K562 (cell line): Measurements from ENCODE around the gene TCOF1. TPM values are rescaled to one million over a fixed set of nuclear protein-coding genes. Genes with fewer than 3 reads are reported as not detected.

Experiments
- ATAC-seq: fragments of 200-7000 bp; cut with Tn5 transposase; 3 replicates; pipeline ENCODE4 v1.9.1; 2020; ENCODE audit warnings: moderate library complexity
- BruUV-seq: library from RNA; stranded (reverse); fragments of 400-500 nt; replicated peaks from 2 replicates; lab custom pipeline; 2021; lab: Mats Ljungman, UMichigan
- CTCF ChIA-PET: fragments of 300-600 bp; formaldehyde crosslinking; extraction: SDS; loops from one replicate; lab custom pipeline; 2021; ENCODE audit warnings: low intra/inter-chr PET ratio; lab: Yijun Ruan, JAX
- POLR2A ChIA-PET: fragments of 300-600, 350-650 bp; sonication (Branson Sonifier 250); formaldehyde crosslinking; extraction: SDS; loops from one replicate; lab custom pipeline; 2021; ENCODE audit warnings: antibody characterized with exemption, inconsistent platforms; lab: Yijun Ruan, JAX
- DNase-seq, 4 experiments: peaks; one replicate each; pipeline versions ENCODE4 v3.0.0 to v3.0.0-alpha.2; 2011 to 2018; ENCODE audit warnings: low spot score in 3 of 4, mixed read lengths in 3 of 4; ENCODE audit errors: extremely low read depth in 1 of 4
- FAIRE-seq: peaks from 2 replicates; lab custom pipeline; 2011; peaks lifted over from hg19 to GRCh38; lab: Jason Lieb, UNC
- H2AFZ ChIP-seq: 2 replicates; pipeline ENCODE4 v1.6.0; 2011; ENCODE audit warnings: low read depth, low read length, control low read depth, inconsistent platforms
- H3K27ac ChIP-seq: fragments of 200-600 bp; 3 replicates; pipeline ENCODE4 v1.8.0; 2011; ENCODE audit warnings: low read depth, mild to moderate bottlenecking, control low read depth, inconsistent platforms, low read length, moderate library complexity, mixed read lengths; ENCODE audit errors: extremely low read depth
- H3K27me3 ChIP-seq, 2 experiments: fragments of 300-600 bp in 1 of 2; 2 replicates in 1 of 2; 3 replicates in 1 of 2; pipeline versions ENCODE4 v1.6.0 to v1.8.0; 2011; ENCODE audit warnings: inconsistent platforms in 2 of 2, low read length in 2 of 2, mild to moderate bottlenecking in 1 of 2, mixed read lengths in 1 of 2, moderate library complexity in 1 of 2; ENCODE audit not compliant: control insufficient read depth in 2 of 2, insufficient read depth in 2 of 2
- H3K36me3 ChIP-seq: fragments of 300-600 bp; 3 replicates; pipeline ENCODE4 v1.8.0; 2011; ENCODE audit warnings: mild to moderate bottlenecking, low read length, inconsistent platforms; ENCODE audit not compliant: control insufficient read depth, insufficient read depth
- H3K4me1 ChIP-seq, 2 experiments: fragments of 200-600 bp in 1 of 2; replicated peaks in 1 of 2; 2 replicates in 1 of 2; 3 replicates in 1 of 2; pipeline versions ENCODE4 v1.5.1 to v1.8.0; 2011; ENCODE audit warnings: inconsistent platforms in 2 of 2, low read length in 2 of 2, mild to moderate bottlenecking in 1 of 2, mixed read lengths in 1 of 2, moderate library complexity in 1 of 2; ENCODE audit not compliant: control insufficient read depth in 2 of 2, insufficient read depth in 2 of 2
- H3K4me2 ChIP-seq: 2 replicates; pipeline ENCODE4 v1.6.1; 2011; ENCODE audit warnings: low read length, control low read depth, inconsistent platforms, mixed read lengths; ENCODE audit not compliant: insufficient read depth
- H3K4me3 ChIP-seq: fragments of 200-600 bp; sonication (generic), shearing (Covaris generic); 2 replicates; pipeline ENCODE4 v1.5.1; 2016; ENCODE audit warnings: control low read depth, inconsistent platforms
- H3K79me2 ChIP-seq: fragments of 200-600 bp; 3 replicates; pipeline ENCODE4 v1.8.0; 2011; ENCODE audit warnings: low read length, inconsistent platforms; ENCODE audit not compliant: control insufficient read depth, insufficient read depth
- H3K9ac ChIP-seq, 2 experiments: 2 replicates each; pipeline versions ENCODE4 v1.6.0 to v1.6.1; 2011; ENCODE audit warnings: low read depth in 2 of 2, low read length in 2 of 2, control low read depth in 1 of 2, inconsistent platforms in 1 of 2, mild to moderate bottlenecking in 1 of 2, mixed read lengths in 1 of 2; ENCODE audit not compliant: insufficient read depth in 1 of 2
- H3K9me1 ChIP-seq: one replicate; pipeline ENCODE4 v1.6.0; 2011; ENCODE audit warnings: inconsistent platforms, mild to moderate bottlenecking, low read length, moderate library complexity; ENCODE audit not compliant: control insufficient read depth, insufficient read depth
- H3K9me3 ChIP-seq: replicated peaks from 2 replicates; pipeline ENCODE4 v1.5.1; 2011; ENCODE audit warnings: low read depth, low read length, inconsistent platforms; ENCODE audit not compliant: control insufficient read depth, insufficient read depth
- H4K20me1 ChIP-seq: replicated peaks from 2 replicates; pipeline ENCODE4 v1.6.1; 2011; ENCODE audit warnings: low read length, inconsistent platforms, mixed read lengths; ENCODE audit not compliant: control insufficient read depth, insufficient read depth
- FOXJ2 ChIP-seq: fragments of 200-800 bp; sonication (Bioruptor generic); IDR thresholded peaks from 2 replicates; pipeline ENCODE4 v1.6.1; 2016; ENCODE audit warnings: missing genetic modification characterization, missing compliant biosample characterization
- HIVEP1 ChIP-seq: fragments of 250-450 bp; sonication (Bioruptor Pico); IDR thresholded peaks from 2 replicates; pipeline ENCODE4 v1.4.0; 2020; ENCODE audit warnings: mild to moderate bottlenecking
- MECOM ChIP-seq: fragments of 250-450 bp; sonication (Bioruptor Pico); IDR thresholded peaks from 2 replicates; pipeline ENCODE4 v1.8.0; 2022; ENCODE audit warnings: inconsistent platforms
- PHF21A ChIP-seq: fragments of 450-650 bp; IDR thresholded peaks from 2 replicates; pipeline ENCODE4 v1.6.1; 2017; ENCODE audit warnings: low read depth, borderline replicate concordance
- RCOR1 ChIP-seq, 2 experiments: IDR thresholded peaks; 2 replicates each; pipeline ENCODE4 v1.6.1; 2012; ENCODE audit warnings: low read depth in 2 of 2, low read length in 2 of 2, borderline replicate concordance in 1 of 2, improper control_type of control experiment in 1 of 2
- SRF ChIP-seq, 2 experiments: fragments of 250-450, 450-650 bp in 1 of 2; sonication (Bioruptor Pico) in 1 of 2; sonication (generic) in 1 of 2; formaldehyde crosslinking; IDR thresholded peaks; 2 replicates each; pipeline versions ENCODE4 v1.5.0 to v1.5.1; 2020 to 2022; ENCODE audit warnings: mild to moderate bottlenecking in 1 of 2, missing genetic modification reagents in 1 of 2
- ZNF263 ChIP-seq: sonication (generic); formaldehyde crosslinking; IDR thresholded peaks from 2 replicates; pipeline ENCODE4 v1.8.0; 2022; ENCODE audit warnings: mild to moderate bottlenecking, missing genetic modification reagents, borderline replicate concordance
- ZNF277 ChIP-seq: fragments of 250-450 bp; sonication (Bioruptor Pico); IDR thresholded peaks from 2 replicates; pipeline ENCODE4 v1.8.0; 2022; ENCODE audit warnings: inconsistent platforms, mild to moderate bottlenecking, moderate library complexity, borderline replicate concordance
- WGBS: fragments of 100-300 bp; shearing (Covaris generic); methylation state at CpG from one replicate; pipeline ENCODE4 v1.1.6; 2016; ENCODE audit warnings: low coverage, mixed read lengths; ENCODE audit not compliant: insufficient coverage; ENCODE audit errors: missing lambda C conversion rate; 5-methylcytosine and 5-hydroxymethylcytosine counted together
- in situ Hi-C: fragments of 300-500 bp; cut with MboI; formaldehyde crosslinking; loops from 4 replicates; pipeline ENCODE4 v1.15.0; 2018; ENCODE audit warnings: inconsistent platforms, mixed read lengths
- intact Hi-C: fragments of 100-400 bp; cut with micrococcal nuclease; formaldehyde crosslinking; loops from 2 replicates; pipeline ENCODE4 v1.14.2; 2022
- polyA plus RNA-seq, 8 experiments: library from polyadenylated mRNA; depleted of rRNA in 4 of 8; stranded (reverse) in 5 of 8; unstranded in 3 of 8; fragments of >200 nt; fragmentation: Nextera tagmentation in 2 of 8; fragmentation: Illumina TruSeq in 1 of 8; extraction: Ambion mirVana in 2 of 8; extraction: Trizol in 1 of 8; gene quantifications; 2 replicates each; pipeline versions ENCODE4 v1.2.1 to v1.2.3, GENCODE V29; 2011 to 2014; ENCODE audit warnings: inconsistent platforms in 1 of 8, missing spikeins in 1 of 8
- total RNA-seq, 7 experiments: library from RNA; depleted of rRNA in 6 of 7; stranded (reverse); fragments of >200 nt in 6 of 7; fragmentation: Illumina TruSeq in 2 of 7; extraction: Trizol in 2 of 7; gene quantifications; 2 replicates each; pipeline versions ENCODE4 v1.2.1 to v1.2.3, GENCODE V29; 2011 to 2021; ENCODE audit warnings: low replicate concordance in 1 of 7

TCOF1 gene
- total and polyA plus RNA-seq, 9 of the 15 experiments (the other 6 are each of a cell fraction or from before 2014, with no cell fraction given), result 9.8 to 134 (median 61.7) TPM

GRCh38 chr5:150329881-150330876, 27.3 kb upstream of the TCOF1 start:
- Histone ChIP-seq H3K9me3 (no peaks in the 10 kb centered on the region), H3K36me3 (no peaks in the 10 kb centered on the region), H3K4me3 (no peak overlapping the region), H4K20me1 (no peaks in the 10 kb centered on the region; the same call in 1 of the 2 replicates), H2AFZ (peak overlapping the region; percentile 53), H3K79me2 (no peaks in the 10 kb centered on the region), H3K27me3 (peaks cover 2 to 28% of the 10 kb centered on the region in 2 experiments; a peak in 3 of 5 replicates), H3K4me2 (no peak overlapping the region), H3K9me1 (no peaks in the 10 kb centered on the region), H3K27ac (no peak overlapping the region), H3K4me1 (peaks cover 0 to 9% of the 10 kb centered on the region in 2 experiments; a peak in 3 of 5 replicates), H3K9ac (no peak overlapping the region)
- ChIA-PET POLR2A (interaction anchor here (0.6 to 1.1 kb wide), 3 partner anchors 12 to 260 kb away, joined by 3 read pairs; no protein-coding TSS in a partner anchor), CTCF (no interaction called here)
- FAIRE-seq (no peak), DNase-seq (no peak), ATAC-seq (no peak; the same call in 2 of the 3 replicates)
- TF ChIP-seq SRF (CRISPR knock-in tag; IDR thresholded peaks at IDR 0.05) (no peak), HIVEP1 (no peak)
- in situ Hi-C loops (no loop called here), intact Hi-C loops (no loop called here)
- no TSS peak for BruUV-seq
- WGBS, result 16% methylated on average over 17 of the region's 17 CpGs

DNA sequence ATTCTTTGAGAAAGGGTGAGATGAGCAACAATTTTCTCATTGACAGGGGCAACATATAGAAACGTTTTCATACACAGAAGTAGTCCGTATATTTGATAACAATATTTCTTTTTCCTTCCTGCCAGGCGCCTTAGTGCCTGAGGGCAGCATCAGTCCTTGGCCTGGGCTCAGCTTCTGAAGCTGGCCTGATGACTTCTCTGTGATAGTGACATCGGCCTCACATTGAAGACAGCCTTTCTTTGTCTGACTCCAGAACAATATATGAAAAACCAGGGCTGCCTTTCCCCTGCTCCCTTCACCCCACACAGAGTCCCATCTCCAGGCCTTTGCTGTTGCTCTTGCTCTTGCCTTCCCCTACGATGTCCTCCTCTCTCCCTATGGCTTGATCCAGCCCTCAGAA, 24.1 kb upstream of the TCOF1 start:
- no peak overlapping the region for H3K9ac ChIP-seq
- no peak for FAIRE-seq
- H3K9me1 ChIP-seq, result no peaks in the 10 kb centered on the region
- POLR2A ChIA-PET, result interaction anchor here (0.6 kb wide), 1 partner anchor 19 kb away, joined by 3 read pairs; no protein-coding TSS in a partner anchor
- no peak overlapping the region for H2AFZ ChIP-seq
- no TSS peak for BruUV-seq
- WGBS, result 12% methylated on average over 5 of the region's 5 CpGs
- H3K27me3 ChIP-seq, result peaks cover 6 to 26% of the 10 kb centered on the region in 2 experiments
- ATAC-seq, result no peak
- H3K4me3 ChIP-seq, result no peak overlapping the region
- no peaks in the 10 kb centered on the region for H3K36me3 ChIP-seq
- peaks cover 0 to 9% of the 10 kb centered on the region in 2 experiments; a peak in 3 of 5 replicates for H3K4me1 ChIP-seq
- intact Hi-C loops (no loop called here), in situ Hi-C loops (no loop called here)
- H3K79me2 ChIP-seq, result no peaks in the 10 kb centered on the region
- no peak overlapping the region for H3K27ac ChIP-seq
- H4K20me1 ChIP-seq, result no peaks in the 10 kb centered on the region
- no peak overlapping the region for H3K4me2 ChIP-seq
- CTCF ChIA-PET, result no interaction called here
- H3K9me3 ChIP-seq, result no peaks in the 10 kb centered on the region
- no peak for DNase-seq
- no peak for TF ChIP-seq PHF21A
- TF ChIP-seq MECOM, result no peak
- TF ChIP-seq ZNF277, result no peak
- TF ChIP-seq RCOR1 (IDR thresholded peaks at IDR 0.05; ENCODE audit: borderline replicate concordance in 1 of 2, low read depth in 2 of 2, low read length in 2 of 2), result no peak
- TF ChIP-seq FOXJ2 (tag), result no peak
- TF ChIP-seq ZNF263 (CRISPR knock-in tag), result no peak
